GM21367 (cell line): Measurements from ENCODE around the gene SKAP1.

Experiments used
- ATAC-seq: cut with Tn5 transposase; IDR thresholded peaks from one replicate; pipeline ENCODE4 v1.9.1; 2021; ENCODE audit not compliant: unreplicated experiment

Gene SKAP1

GRCh38 chr17:48330887-48331286 lies 99.1 kb downstream of the SKAP1 start:
- ATAC-seq: no peak

DNA sequence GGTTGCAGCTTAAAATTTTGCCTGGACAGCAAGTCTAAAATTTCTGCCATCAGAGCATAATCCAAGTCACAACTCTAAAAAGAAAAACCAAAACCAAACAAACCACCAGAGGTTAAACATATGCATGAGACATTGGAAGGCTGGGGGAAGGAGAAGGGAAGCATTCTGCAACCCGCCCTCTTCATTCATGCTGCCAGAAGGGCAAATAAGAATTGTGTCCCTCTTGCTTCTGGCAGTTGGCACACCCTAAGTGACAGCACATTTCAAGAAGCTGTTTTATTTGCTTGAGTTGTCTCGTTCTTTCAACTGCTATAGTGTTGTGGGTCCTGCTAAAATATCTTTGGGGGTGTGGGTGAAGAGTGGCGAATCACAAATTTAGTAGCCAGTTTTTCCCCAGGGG lies 99.6 kb downstream of the SKAP1 start:
- no peak for ATAC-seq

- no peak for ATAC-seq
These were observed 101.6 kb downstream of the SKAP1 start for GRCh38 chr17:48328457-48328856.

DNA sequence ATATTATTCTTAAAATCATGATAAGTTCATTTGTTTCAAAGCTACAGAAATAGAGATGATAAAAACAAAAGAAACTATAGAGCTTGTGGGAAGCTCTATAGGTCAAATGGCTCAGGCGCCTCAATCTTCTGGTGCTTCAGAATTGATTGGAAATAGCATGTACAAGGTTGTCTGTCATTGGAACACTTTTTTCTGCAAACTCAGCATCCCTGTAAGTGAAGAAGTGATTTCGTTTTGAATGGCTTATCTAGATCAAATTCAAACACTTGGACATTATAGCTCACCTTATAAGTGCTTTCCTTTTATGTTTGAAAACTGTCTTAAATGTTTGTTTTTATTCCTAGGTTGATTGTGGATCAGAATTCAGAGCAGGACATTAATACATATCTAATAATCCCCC lies 103.7 kb downstream of the SKAP1 start:
- ATAC-seq: no peak

- ATAC-seq: no peak
These were observed 108.0 kb downstream of the SKAP1 start for GRCh38 chr17:48322060-48322459.

DNA sequence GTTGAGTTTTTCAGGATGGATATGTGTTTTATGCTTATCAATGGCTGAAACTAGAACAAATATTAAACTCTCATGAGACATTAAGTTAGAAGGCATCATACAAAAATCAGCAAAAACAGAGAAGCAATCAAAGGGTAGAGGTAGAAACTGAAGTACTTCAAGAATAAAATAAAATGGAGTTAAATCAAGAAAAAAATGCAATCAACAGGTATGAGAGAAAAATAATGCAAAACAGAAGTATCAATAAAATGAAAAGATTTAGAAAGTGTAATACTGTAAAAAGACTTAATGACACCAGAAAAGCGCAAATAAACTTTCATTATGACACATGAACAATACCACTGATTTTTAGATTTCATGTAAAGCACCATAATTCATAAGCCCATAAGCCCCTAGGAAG lies 112.3 kb downstream of the SKAP1 start:
- ATAC-seq: no peak

DNA sequence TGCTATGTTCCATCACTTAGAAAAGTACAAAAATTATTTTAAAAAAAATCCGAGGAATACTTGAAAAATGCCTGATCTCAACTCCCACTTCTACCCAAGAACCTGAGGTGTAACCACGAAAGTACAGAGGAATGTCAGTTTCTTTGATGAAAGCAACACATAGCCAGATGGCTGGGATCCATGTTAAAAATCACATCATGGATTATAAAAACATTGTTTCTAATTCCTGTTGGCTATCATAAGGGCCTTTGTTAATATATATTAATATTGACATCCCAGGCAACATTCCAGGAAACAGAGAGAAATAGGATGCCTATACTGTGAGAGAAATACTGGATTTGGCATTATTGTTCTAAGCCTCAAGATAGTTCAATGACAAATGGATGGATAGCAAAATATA lies 115.3 kb downstream of the SKAP1 start:
- ATAC-seq: no peak

GRCh38 chr17:48313096-48313755 lies 116.8 kb downstream of the SKAP1 start:
- no peak for ATAC-seq

DNA sequence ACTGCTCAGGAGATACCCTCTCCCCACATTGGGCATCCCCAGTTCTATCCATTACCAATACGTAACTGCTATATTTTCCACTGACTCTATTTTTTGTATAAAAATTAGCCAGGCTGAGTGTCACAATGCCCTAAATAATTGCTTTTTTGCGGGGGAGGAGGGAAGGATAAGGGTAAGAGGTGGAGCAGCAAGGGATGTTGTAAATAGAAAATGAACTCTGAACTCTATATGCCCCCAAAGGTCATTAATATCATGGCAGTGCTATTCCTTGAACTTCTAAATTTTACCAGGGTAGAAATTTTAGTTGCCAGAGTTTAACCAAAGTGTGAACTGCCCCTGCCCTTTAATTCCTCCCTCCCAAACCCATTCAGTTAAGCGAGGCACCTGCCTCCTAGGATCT lies 118.7 kb downstream of the SKAP1 start:
- no peak for ATAC-seq

- ATAC-seq: no peak
These were observed 119.2 kb downstream of the SKAP1 start for GRCh38 chr17:48310748-48311213.

DNA sequence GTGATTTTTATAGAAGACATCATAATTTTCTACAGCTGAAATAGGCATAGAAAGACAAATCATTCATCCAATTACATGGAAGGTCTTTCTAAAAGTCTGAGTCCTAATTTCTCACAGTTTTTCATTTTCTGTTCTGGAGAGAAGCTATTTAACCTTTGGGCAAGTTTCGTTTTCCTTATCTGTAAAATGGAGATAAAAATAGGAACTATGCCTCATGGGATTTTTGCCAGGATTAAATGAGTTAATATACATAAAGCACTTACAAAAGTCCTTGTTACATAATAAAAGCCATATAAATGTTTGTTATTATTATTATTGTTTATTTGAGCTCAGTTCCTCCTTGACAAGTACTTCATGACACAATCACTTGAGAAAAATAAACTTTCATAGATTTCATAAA lies 121.4 kb downstream of the SKAP1 start:
- ATAC-seq: no peak

- ATAC-seq: no peak
These were observed 122.1 kb downstream of the SKAP1 start for GRCh38 chr17:48307814-48308411.

GRCh38 chr17:48307255-48307654 lies 122.8 kb downstream of the SKAP1 start:
- ATAC-seq: no peak

DNA sequence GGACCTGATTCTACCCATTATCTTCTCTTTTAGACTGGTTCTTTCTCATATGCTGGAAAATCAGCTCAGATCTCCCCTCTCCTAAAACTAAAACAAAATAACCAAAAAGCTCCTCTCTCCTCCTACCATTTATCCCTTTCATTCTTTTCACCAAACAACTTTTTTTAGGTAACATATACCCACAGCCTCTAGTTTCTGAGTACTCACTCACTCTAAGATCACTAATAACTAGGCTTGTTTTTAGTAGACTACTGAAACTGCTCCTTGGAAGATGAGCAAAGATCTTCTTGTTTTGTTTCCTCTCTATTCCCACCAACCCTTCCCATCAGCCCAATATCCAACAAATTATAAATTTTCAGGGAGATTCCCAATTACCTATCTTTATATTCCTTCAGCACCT lies 129.0 kb downstream of the SKAP1 start:
- ATAC-seq: no peak

GRCh38 chr17:48299760-48300159 lies 130.3 kb downstream of the SKAP1 start:
- no peak for ATAC-seq

DNA sequence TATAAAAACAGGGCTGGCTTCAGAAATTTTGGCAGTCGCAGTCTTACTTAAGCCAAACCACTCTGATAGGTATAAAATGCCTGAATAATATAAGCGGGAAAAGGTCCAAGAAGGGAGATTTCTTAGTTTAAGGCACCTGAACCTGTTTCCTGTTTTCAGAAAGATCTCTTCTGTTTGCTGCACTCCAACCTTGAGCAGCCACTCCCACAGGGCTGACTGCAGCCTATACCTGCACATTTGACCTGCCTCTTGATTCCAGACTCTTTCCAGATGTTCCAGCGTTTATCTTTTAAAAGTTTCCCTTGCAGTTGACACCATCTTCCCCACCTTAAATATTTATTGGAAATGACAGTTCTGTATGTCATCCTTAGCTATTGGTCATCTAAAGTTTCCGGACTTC lies 132.2 kb downstream of the SKAP1 start:
- ATAC-seq: no peak

DNA sequence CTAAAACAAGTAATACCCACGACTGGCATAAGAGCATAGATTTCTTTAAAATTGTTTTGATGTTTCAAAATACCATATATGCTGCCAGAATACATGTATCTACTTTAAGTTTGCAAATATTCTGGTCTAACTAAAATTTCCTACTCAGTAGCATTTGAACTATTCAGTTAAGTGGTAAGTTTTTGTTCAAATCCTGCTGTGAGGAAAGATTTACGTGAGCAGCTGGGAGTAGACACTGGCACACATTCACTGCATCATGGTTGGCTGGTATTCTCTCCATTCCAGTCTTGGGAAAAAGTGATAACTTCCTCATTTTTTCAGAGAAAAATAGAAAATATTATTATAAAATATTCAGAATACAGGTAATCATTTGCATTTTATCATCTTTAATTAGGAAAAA lies 133.6 kb downstream of the SKAP1 start:
- no peak for ATAC-seq

- ATAC-seq: no peak
These were observed 134.4 kb downstream of the SKAP1 start for GRCh38 chr17:48295362-48296288.

- no peak for ATAC-seq
These were observed 135.1 kb downstream of the SKAP1 start for GRCh38 chr17:48294806-48295361.

GRCh38 chr17:48294020-48294805 lies 135.8 kb downstream of the SKAP1 start:
- ATAC-seq: no peak
